ENCODE results near the gene ERFE. TPM values are rescaled to one million over a fixed set of nuclear protein-coding genes. Genes with fewer than 3 reads are reported as not detected.

ERFE gene
- total RNA-seq, 4 donors from 2014 or later, result 0.83 TPM; not detected in 3

DNA sequence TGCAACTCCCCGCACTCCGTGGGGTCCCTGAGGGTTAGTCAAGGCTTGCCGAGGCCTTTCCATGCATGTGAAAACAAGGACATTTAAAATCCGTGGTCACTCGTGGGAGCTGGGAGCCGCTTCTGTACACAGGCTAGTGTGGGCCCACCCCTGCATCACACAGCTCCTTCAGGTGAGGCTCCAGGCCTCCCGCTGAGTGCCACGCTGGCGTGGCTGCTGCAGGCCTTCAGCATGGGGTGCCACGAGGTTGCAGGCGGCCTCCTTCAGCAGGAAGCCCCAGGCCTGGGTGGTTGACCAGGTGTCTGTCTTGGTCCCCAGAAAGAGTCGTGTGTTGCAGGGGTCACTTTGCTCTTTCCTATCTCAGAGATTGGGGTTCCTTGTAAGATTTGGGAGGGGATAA lies 13.7 kb upstream of the ERFE start:
- TF ChIP-seq, protein P1, sequence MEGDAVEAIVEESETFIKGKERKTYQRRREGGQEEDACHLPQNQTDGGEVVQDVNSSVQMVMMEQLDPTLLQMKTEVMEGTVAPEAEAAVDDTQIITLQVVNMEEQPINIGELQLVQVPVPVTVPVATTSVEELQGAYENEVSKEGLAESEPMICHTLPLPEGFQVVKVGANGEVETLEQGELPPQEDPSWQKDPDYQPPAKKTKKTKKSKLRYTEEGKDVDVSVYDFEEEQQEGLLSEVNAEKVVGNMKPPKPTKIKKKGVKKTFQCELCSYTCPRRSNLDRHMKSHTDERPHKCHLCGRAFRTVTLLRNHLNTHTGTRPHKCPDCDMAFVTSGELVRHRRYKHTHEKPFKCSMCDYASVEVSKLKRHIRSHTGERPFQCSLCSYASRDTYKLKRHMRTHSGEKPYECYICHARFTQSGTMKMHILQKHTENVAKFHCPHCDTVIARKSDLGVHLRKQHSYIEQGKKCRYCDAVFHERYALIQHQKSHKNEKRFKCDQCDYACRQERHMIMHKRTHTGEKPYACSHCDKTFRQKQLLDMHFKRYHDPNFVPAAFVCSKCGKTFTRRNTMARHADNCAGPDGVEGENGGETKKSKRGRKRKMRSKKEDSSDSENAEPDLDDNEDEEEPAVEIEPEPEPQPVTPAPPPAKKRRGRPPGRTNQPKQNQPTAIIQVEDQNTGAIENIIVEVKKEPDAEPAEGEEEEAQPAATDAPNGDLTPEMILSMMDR (IDR thresholded peaks at IDR 0.05), result no peak
- no peak for TF ChIP-seq POLR2A (IDR thresholded peaks at IDR 0.05)
- intact Hi-C loops (cut with DNase I; ENCODE audit: low total_unique reads), result no loop called here
- no peak for DNase-seq
- Histone ChIP-seq H3K4me1 (no peaks in the 10 kb centered on the region), H3K27ac (no peak overlapping the region), H3K9me3 (no peaks in the 10 kb centered on the region), H3K27me3 (no peaks in the 10 kb centered on the region), H3K4me3 (no peak overlapping the region), H3K36me3 (no peaks in the 10 kb centered on the region)

DNA sequence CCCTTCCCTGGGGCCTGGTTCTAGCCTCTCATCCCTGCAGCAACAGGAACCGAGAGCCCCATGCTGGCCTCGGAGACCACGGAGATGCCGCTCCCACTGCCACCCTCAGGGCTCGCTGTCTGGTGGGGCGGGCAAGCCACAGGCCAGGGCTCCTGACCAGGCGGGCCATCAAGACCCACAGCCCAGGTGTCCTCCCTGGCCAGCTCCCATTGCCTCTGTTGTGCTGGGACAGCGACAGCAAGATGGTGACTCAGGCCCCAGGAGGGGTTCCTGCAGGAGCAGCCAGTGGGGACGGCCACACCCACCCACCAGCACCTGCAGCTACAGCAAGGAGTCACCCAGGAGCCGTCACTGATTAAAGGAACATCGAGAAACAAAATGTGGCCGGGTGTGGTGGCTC lies 12.9 kb upstream of the ERFE start:
- intact Hi-C loops (cut with DNase I; ENCODE audit: low total_unique reads), result no loop called here
- Histone ChIP-seq H3K9me3 (no peaks in the 10 kb centered on the region), H3K4me3 (no peak overlapping the region), H3K36me3 (no peaks in the 10 kb centered on the region), H3K4me1 (no peaks in the 10 kb centered on the region), H3K27me3 (no peaks in the 10 kb centered on the region), H3K27ac (no peak overlapping the region)
- no peak for DNase-seq
- TF ChIP-seq POLR2A (IDR thresholded peaks at IDR 0.05), result no peak
- TF ChIP-seq, protein P1 (IDR thresholded peaks at IDR 0.05), result no peak

DNA sequence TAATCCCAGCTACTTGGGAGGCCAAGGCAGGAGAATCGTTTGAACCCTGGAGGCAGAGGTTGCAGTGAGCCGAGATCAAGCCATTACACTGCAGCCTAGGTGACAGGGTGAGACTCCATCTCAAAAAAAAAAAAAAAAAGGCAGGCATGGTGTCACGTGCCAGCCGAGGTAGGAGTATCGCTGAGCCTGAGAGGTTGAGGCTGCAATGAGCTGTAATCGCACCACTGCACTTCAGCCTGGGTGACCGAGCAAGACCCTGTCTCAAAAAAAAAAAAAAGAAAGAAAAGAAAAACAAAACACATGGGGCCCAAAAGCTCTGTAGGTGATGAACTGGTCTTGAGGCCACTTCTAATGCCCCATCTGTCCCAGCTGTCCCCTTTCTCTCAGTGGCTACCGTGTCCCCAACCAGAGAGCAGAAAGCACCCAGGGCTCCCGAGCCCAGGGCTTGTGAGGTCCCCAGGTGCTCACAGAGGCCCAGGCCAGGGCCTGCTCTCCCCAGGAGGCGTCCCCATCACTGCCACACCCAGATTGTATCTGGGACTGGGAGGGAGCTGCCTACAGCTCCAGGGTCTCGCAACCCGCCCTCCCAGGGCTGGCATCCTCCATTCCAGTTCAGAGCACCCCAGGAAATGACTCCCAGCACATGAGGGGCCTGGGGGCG lies 11.8 kb upstream of the ERFE start:
- intact Hi-C loops (cut with DNase I; ENCODE audit: low total_unique reads), result no loop called here
- Histone ChIP-seq H3K27ac (no peak overlapping the region), H3K4me1 (no peaks in the 10 kb centered on the region)

DNA sequence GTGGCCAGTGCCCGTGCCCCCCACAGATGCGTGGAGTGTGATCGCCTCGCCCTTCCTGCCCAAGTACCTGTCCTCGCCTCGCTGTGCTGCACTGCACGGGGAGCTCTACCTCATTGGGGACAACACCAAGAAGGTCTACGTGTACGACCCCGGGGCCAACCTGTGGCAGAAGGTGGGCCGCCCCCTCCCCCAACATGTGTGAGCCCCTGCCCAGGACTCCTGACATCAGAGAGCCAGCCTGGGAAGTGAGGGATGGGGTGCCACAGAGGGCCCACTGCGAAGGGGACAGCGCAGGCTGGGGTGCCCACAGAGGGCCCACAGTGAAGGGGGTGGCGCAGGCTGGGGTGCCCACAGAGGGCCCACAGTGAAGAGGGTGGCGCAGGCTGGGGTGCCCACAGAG lies 9.8 kb upstream of the ERFE start:
- no peaks in the 10 kb centered on the region for H3K36me3 ChIP-seq
- no peaks in the 10 kb centered on the region for H3K27me3 ChIP-seq
- H3K27ac ChIP-seq, result no peak overlapping the region
- TF ChIP-seq, protein P1 (IDR thresholded peaks at IDR 0.05), result no peak
- no peak for TF ChIP-seq POLR2A (IDR thresholded peaks at IDR 0.05)
- no peak for DNase-seq
- H3K4me1 ChIP-seq, result no peaks in the 10 kb centered on the region
- no peak overlapping the region for H3K4me3 ChIP-seq
- intact Hi-C loops (cut with DNase I; ENCODE audit: low total_unique reads), result no loop called here
- H3K9me3 ChIP-seq, result no peaks in the 10 kb centered on the region

More for the DNA sequence above, 11.8 kb upstream of the ERFE start:
- H3K4me3 ChIP-seq, result no peak overlapping the region
- H3K36me3 ChIP-seq, result no peaks in the 10 kb centered on the region
- TF ChIP-seq POLR2A (IDR thresholded peaks at IDR 0.05), result no peak
- TF ChIP-seq, protein P1 (IDR thresholded peaks at IDR 0.05), result no peak
- no peaks in the 10 kb centered on the region for H3K9me3 ChIP-seq
- H3K27me3 ChIP-seq, result no peaks in the 10 kb centered on the region
- no peak for DNase-seq

DNA sequence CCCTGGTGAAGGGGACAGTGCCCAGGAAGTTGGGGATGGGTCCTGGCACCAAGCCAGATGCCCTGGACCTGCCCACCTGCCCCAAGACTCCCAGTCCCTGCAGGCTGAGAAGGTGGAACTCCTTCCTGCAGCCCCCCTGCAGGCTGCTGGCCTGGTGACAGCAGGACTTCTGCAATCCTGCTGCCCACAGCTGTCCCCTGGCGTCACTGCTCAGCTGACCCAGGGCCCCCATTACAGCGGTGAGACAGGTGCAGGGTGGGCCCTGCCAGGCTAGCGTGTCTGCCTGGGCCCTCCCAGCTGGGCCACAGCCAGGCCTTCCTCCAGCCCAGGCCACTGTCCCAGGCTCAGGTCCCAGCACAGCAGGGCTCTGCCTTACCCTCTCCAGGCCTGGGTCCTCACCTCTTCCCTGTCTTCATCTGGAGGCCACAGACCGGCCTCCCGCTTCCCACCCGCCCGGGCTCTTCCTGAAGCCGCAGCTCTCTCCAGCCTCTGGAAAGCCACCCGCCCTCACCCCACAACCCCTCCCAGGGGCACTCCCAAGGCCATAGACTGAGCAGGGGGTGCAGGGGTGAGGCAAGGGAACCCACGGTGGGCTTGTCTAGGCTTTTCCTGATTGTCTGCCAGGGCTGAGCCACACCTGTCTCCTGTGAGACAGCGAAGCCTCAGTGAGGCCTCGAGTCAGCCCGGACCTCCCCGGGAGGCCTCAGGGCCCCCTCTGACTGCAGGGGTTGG lies 8.8 kb upstream of the ERFE start:
- intact Hi-C loops (cut with DNase I; ENCODE audit: low total_unique reads), result no loop called here
- H3K4me3 ChIP-seq, result no peak overlapping the region
- H3K27me3 ChIP-seq, result no peaks in the 10 kb centered on the region
- H3K27ac ChIP-seq, result no peak overlapping the region
- DNase-seq, result no peak
- no peaks in the 10 kb centered on the region for H3K4me1 ChIP-seq
- H3K9me3 ChIP-seq, result no peaks in the 10 kb centered on the region
- no peak for TF ChIP-seq POLR2A (IDR thresholded peaks at IDR 0.05)
- TF ChIP-seq, protein P1 (IDR thresholded peaks at IDR 0.05), result no peak
- H3K36me3 ChIP-seq, result no peaks in the 10 kb centered on the region
